GM23338 (cell line): ENCODE data around the gene OGN. TPM values are rescaled to one million over a fixed set of nuclear protein-coding genes. Genes with fewer than 3 reads are reported as not detected.

Experiments used
- CREB1 ChIP-seq: fragments of 250-450 bp; sonication (Bioruptor Pico); IDR thresholded peaks from 2 replicates; pipeline ENCODE4 v1.5.0; 2020; ENCODE audit warnings: low read depth, mild to moderate bottlenecking, moderate library complexity
- EZH2 ChIP-seq: fragments of 200-600 bp; sonication (generic); IDR thresholded peaks from one replicate; pipeline ENCODE4 v1.8.0; 2017; ENCODE audit warnings: antibody characterized with exemption, mild to moderate bottlenecking, low read depth; ENCODE audit not compliant: unreplicated experiment
- EZH2phosphoT487 ChIP-seq: fragments of 200-600 bp; sonication (generic); IDR thresholded peaks from one replicate; pipeline ENCODE4 v1.8.1; 2018; ENCODE audit warnings: antibody characterized with exemption; ENCODE audit not compliant: unreplicated experiment
- JUNB ChIP-seq: IDR thresholded peaks from one replicate; pipeline ENCODE4 v1.6.1; 2016; ENCODE audit warnings: antibody characterized with exemption; ENCODE audit not compliant: unreplicated experiment
- NANOG ChIP-seq: IDR thresholded peaks from 2 replicates; pipeline ENCODE4 v1.6.1; 2016; ENCODE audit warnings: antibody characterized with exemption, borderline replicate concordance
- REST ChIP-seq: IDR thresholded peaks from one replicate; pipeline ENCODE4 v1.6.1; 2018; ENCODE audit warnings: antibody characterized with exemption; ENCODE audit not compliant: unreplicated experiment
- ZNF114 ChIP-seq: fragments of 250-450 bp; sonication (Bioruptor Pico); IDR thresholded peaks from 2 replicates; pipeline ENCODE4 v1.5.0; 2020; ENCODE audit warnings: mild to moderate bottlenecking, moderate library complexity
- ZNF331 ChIP-seq: fragments of 250-450 bp; sonication (Bioruptor Pico); IDR thresholded peaks from 2 replicates; pipeline ENCODE4 v1.5.0; 2020; ENCODE audit warnings: low read depth, mild to moderate bottlenecking, moderate library complexity
- ZNF462 ChIP-seq: fragments of 250-450 bp; sonication (Bioruptor Pico); IDR thresholded peaks from 2 replicates; pipeline ENCODE4 v1.5.0; 2020; ENCODE audit warnings: mild to moderate bottlenecking, moderate library complexity
- polyA plus RNA-seq: library from polyadenylated mRNA; unstranded; fragments of >200 nt; fragmentation: Nextera tagmentation; extraction: Ambion mirVana; gene quantifications from 2 replicates; pipeline ENCODE4 v1.2.1, GENCODE V29; 2016
- total RNA-seq: library from RNA; depleted of rRNA; stranded (reverse); fragments of >200 nt; shearing (Covaris generic); gene quantifications from 2 replicates; pipeline ENCODE4 v1.2.3, GENCODE V29; 2014

The OGN gene
- total and polyA plus RNA-seq, 2 experiments from 2014 or later: 2.5 TPM; not detected in 1

DNA sequence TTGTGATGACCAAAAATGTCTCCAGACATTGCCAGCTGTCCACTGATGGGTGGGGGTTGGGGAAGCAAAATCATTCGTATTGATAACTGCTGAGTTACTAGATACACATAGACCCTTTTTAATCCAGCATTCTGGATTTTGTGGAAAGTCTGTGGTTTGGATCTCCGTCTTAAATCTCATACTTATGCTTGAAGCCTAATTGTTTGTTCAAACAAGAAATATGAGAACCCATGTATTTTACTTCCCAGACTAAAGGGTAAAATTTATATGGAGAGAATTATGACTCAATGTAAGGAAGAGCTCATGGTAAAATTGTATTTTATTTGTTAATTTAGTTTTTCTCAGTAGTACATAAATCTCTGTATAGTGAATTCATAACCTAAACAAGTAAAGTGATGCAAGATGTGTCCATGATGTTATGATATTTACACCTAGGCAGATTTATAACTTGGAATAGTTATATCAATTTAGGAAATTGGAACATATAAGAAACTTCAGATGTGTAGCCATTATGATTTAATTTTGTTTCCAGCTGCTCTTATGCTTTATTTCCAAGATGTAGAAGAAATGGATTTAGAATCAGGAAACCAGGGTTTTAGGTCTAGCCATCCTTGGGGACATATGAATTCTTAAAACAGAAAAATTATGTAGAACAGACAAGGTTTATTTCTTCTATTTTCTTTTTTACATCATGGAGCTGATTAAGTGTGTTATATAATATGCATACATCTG lies 4.5 kb upstream of the OGN start (continued):
- TF ChIP-seq ZNF462 (CRISPR knock-in tag) (no peak), ZNF114 (CRISPR knock-in tag) (no peak), JUNB (no peak), EZH2 (no peak), EZH2phosphoT487 (no peak), REST (no peak), ZNF331 (CRISPR knock-in tag) (no peak), NANOG (no peak), CREB1 (no peak)
